ENCODE measurements around the gene CHST11.

CHST11 gene

DNA sequence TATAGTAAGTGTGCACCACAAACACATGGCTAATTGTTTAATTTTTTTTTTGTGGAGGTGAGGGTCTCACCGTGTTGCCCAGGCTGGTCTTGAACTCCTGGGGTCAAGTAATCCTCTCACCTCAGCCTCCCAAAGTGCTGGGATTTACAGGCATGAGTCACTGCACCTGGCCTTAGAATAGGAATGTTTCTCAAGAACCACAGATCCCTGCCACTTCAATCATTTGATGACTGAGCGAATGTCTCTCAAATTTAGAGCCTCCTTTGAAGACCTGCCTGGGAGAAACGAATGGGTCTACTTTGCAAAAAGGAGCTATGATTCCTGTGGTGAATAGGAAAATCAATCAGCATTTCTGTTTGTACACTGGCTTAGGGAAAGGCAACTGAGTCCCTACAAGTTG is 33.5 kb upstream of the CHST11 start:
- H3K4me3 Mint-ChIP-seq, result no peak overlapping the region
- H3K36me3 Mint-ChIP-seq, result peaks cover 2% of the 10 kb centered on the region
- H3K27me3 Mint-ChIP-seq, result no peaks in the 10 kb centered on the region
- no peaks in the 10 kb centered on the region for H3K9me3 Mint-ChIP-seq
- peaks cover 5% of the 10 kb centered on the region for H3K4me1 Mint-ChIP-seq
- no peak overlapping the region for H3K27ac Mint-ChIP-seq

DNA sequence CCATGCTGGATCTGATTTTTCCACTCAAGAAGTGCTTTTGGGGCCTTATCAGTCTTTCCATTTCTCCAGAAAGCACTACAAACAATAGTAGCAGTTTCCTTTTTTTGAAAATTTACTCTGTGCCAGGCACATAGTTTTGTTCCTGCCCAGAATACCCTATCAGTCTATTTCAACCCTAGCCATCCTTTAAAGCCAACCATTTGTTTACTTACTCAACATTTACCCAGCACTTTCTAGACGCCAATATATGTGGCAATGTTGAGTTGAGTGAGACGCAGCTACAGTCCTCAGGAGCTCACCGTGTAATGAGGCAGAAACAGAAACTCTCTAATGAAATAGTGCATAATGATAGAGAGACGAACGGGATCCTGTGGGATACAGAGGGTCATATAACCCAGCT is 32.9 kb upstream of the CHST11 start:
- Mint-ChIP-seq H3K4me3 (no peak overlapping the region), H3K9me3 (no peaks in the 10 kb centered on the region), H3K4me1 (peaks cover 5% of the 10 kb centered on the region), H3K27me3 (no peaks in the 10 kb centered on the region), H3K36me3 (peaks cover 2% of the 10 kb centered on the region), H3K27ac (no peak overlapping the region)

DNA sequence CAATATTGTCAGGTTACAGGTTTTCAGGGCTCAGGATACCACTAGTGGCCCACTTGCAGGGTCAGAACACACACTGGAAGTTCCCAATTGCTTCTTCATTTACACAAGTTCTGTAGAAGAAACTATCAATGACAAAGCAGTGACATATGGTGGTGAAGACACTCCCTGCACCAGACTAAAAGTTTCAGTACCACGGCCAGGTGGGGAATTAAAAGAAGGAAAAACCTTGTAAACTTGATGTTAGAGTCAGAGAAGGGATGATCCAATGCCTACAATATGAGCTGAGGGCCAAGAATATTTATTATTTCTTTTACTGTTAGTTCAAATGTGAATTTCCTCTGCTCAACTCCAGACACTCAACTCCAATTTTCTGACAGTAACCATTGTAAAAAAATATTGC is 31.8 kb upstream of the CHST11 start:
- Mint-ChIP-seq H3K4me3 (no peak overlapping the region), H3K4me1 (peaks cover 5% of the 10 kb centered on the region), H3K27ac (no peak overlapping the region), H3K27me3 (no peaks in the 10 kb centered on the region), H3K9me3 (no peaks in the 10 kb centered on the region), H3K36me3 (peaks cover 2% of the 10 kb centered on the region)

DNA sequence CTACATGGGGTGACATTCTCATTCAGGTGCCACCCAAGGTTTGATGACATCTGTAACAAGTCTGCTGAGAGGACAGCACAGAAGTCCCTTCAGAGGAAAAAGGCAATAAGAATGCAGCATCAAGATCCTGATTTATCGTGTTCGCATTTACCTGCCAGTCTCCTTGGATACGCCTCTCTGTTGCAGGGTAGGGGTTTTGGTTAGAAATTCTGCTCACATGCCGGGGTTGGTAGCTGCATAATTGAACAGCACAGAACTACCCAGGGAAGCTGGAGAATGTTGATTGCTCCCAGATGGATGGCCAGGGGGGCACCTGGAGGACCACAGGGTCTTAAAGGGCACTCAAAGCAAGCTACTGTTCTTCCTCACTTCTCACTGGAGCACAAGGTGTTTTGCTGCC is 31.1 kb upstream of the CHST11 start:
- no peaks in the 10 kb centered on the region for H3K27me3 Mint-ChIP-seq
- H3K27ac Mint-ChIP-seq, result no peak overlapping the region
- H3K4me3 Mint-ChIP-seq, result no peak overlapping the region
- peaks cover 2% of the 10 kb centered on the region for H3K36me3 Mint-ChIP-seq
- H3K4me1 Mint-ChIP-seq, result peaks cover 5% of the 10 kb centered on the region
- H3K9me3 Mint-ChIP-seq, result no peaks in the 10 kb centered on the region

DNA sequence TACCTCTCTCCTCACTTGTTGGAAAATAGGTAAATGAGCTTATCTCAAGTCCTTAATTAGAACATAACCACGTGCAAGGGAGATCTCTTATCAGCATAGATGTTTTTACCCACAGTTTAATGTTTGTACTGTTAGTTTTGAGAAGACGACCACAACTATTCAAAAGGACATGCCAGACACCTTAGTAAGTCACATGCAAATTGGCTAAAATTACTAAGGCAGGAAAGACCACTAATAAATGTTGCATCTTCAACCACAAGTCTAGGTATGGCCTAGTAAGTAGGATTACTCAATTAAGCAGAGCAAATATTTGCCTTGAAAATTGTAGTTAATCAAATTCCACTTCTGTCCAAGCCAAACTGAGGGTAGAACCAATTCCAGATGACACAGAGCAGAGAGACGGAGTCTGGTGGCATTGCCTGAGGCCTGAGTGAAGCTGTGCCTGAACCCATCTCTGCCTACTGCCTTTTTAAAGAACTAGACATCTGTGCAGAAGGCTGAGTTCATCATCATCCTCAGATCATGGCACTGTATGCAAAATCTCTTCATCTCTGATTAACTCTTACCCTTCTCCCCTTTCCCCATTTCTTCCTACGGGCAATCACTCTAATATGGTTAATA is 29.7 kb upstream of the CHST11 start:
- Mint-ChIP-seq H3K4me3 (no peak overlapping the region), H3K36me3 (peaks cover 2% of the 10 kb centered on the region), H3K9me3 (no peaks in the 10 kb centered on the region), H3K27ac (no peak overlapping the region), H3K27me3 (no peaks in the 10 kb centered on the region), H3K4me1 (no peaks in the 10 kb centered on the region)

DNA sequence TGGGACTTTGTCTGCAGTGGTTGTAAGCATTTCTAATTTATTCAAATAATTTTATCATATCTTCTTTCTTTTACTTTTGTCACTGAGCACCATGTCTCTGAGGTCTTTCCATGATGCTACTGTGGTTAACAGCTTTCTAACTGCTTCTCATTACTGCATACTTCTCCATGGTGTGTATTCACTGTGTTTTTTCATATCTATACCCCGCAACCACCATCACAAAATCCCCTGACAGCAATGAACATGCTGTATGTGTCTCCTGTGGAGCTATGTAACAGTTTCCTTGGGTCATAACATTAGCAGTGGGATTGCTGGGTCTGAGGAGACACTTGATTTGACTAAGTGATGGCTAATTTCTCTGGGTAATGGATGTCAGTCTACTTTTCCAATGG is 29.2 kb upstream of the CHST11 start:
- Mint-ChIP-seq H3K27ac (peak overlapping the region; percentile 31), H3K27me3 (no peaks in the 10 kb centered on the region), H3K4me3 (no peak overlapping the region), H3K4me1 (no peaks in the 10 kb centered on the region), H3K36me3 (peaks cover 2% of the 10 kb centered on the region), H3K9me3 (no peaks in the 10 kb centered on the region)

DNA sequence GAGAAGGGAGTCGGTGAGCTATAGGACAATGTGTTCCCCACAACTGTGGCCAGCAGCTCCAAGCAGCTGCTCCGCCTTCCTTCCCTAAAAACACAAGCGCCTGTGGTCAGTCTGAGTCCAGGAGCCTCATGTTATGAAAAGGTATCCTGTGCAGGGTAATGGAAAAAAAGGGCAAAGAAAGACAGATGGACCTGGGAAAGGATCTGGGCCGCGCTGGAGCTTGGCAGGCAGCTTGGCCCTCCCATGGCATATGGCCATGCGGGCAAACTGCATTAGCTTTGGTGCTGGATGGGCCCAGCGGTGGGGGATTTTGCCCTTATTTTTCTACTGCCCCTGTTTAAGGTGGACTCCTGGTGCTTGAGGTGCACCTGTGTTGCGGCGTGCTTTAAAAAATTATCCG is 23.7 kb upstream of the CHST11 start:
- no peaks in the 10 kb centered on the region for H3K27me3 Mint-ChIP-seq
- H3K4me3 Mint-ChIP-seq, result no peak overlapping the region
- peaks cover 5% of the 10 kb centered on the region for H3K4me1 Mint-ChIP-seq
- H3K9me3 Mint-ChIP-seq, result no peaks in the 10 kb centered on the region
- H3K36me3 Mint-ChIP-seq, result no peaks in the 10 kb centered on the region
- no peak overlapping the region for H3K27ac Mint-ChIP-seq

DNA sequence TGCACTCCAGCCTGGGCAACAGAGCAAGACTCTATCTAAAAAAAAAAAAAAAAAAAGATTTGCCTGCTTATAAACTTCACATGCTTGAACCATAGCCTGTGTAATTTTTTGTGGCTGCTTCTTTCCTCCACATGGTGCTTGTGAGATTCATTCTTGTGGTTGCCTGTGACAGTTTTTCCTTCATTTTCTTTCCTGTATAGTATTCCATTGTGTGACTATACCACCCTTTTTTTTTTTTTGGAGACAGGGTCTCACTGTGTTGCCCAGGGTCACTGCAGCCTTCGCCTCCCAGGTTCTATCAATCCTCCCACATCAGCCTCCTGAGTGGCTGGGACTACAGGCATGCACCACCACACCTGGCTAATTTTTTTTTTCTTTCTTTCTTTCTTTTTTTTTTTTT is 22.6 kb upstream of the CHST11 start:
- no peaks in the 10 kb centered on the region for H3K27me3 Mint-ChIP-seq
- H3K4me3 Mint-ChIP-seq, result no peak overlapping the region
- H3K4me1 Mint-ChIP-seq, result peaks cover 5% of the 10 kb centered on the region
- no peaks in the 10 kb centered on the region for H3K9me3 Mint-ChIP-seq
- no peaks in the 10 kb centered on the region for H3K36me3 Mint-ChIP-seq
- H3K27ac Mint-ChIP-seq, result peak overlapping the region; percentile 9

DNA sequence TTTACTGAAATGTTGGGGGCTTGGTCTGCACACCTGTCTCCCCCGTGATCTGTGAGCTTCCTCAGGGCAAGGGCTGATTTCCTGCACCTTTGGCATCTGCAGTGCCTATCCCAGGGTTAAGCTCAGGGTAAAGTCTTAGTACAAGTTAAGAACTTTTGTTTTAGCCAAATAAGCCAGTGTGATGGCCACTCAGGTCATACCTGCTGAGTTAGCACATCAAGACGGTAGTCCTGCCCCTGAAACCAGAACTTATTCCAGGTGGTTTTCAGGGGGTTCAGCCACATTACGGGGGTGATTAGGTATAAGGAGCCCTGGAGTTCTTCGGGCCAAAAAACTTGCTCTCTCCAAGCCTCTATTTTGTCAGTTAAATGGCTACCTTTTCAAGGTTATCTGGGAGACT is 21.6 kb upstream of the CHST11 start:
- Mint-ChIP-seq H3K4me1 (peaks cover 5% of the 10 kb centered on the region), H3K27ac (peak overlapping the region; percentile 6), H3K9me3 (no peaks in the 10 kb centered on the region), H3K27me3 (no peaks in the 10 kb centered on the region), H3K4me3 (no peak overlapping the region), H3K36me3 (no peaks in the 10 kb centered on the region)

DNA sequence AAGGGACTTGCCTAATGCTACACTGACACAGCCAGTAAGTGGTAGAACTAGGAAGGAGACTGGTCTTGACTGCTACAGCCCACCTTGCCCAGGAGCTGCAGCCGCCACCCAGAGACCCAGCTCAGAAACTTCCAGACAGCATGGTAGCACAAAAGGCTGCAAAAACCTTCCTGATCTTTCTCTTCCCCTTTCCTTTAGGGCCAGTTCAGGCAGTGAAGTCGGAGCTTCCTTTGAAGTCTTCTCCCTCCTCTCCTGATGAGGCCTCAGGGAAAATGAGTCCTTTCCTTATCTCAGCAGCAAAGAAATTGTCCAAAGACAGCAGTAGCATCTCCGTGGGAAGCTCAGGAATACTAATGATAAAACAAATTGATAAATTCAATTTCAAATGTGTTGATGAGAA is 21.0 kb upstream of the CHST11 start:
- no peaks in the 10 kb centered on the region for H3K36me3 Mint-ChIP-seq
- H3K27me3 Mint-ChIP-seq, result no peaks in the 10 kb centered on the region
- H3K9me3 Mint-ChIP-seq, result no peaks in the 10 kb centered on the region
- no peak overlapping the region for H3K4me3 Mint-ChIP-seq
- peaks cover 5% of the 10 kb centered on the region for H3K4me1 Mint-ChIP-seq
- H3K27ac Mint-ChIP-seq, result no peak overlapping the region

DNA sequence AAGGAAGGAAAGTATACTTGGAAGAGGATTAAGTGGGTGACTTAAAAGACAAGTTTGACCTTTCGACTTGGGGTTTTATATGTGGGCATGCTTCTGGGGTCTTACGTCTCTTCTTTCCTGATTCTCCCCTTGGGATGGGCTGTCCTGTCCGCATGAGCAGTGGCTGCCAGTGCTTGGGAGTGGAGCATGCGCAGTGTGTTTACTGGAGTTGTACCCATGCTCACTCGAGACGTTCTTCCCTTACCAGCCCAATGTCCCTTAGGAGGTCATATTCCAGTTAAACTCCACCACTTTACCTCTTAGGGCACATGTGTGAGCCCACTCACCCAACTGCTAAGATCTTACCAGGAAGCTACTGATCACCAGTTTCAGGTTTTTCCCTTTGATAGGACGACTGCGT is 20.0 kb upstream of the CHST11 start:
- H3K36me3 Mint-ChIP-seq, result no peaks in the 10 kb centered on the region
- H3K4me1 Mint-ChIP-seq, result peaks cover 5% of the 10 kb centered on the region
- H3K4me3 Mint-ChIP-seq, result no peak overlapping the region
- no peaks in the 10 kb centered on the region for H3K27me3 Mint-ChIP-seq
- no peaks in the 10 kb centered on the region for H3K9me3 Mint-ChIP-seq
- H3K27ac Mint-ChIP-seq, result no peak overlapping the region

DNA sequence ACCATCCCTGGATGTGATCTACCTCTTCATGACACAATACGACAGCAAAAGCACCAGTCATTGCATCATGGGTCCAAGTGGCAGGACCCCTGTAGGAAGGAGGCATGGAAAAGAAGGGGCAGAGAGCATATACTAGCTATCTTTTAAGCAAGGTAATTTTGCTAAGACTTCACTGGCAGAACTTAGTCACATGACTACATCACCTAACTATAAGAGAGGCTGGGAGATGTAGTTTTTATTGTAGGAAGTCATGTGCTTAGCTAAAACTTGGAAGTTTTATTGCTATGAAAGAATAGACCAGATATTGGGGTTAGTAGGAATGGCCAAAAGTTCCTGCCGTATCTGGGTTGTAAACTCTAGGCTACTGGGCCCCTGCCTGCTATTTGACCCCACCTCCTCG is 18.6 kb upstream of the CHST11 start:
- H3K36me3 Mint-ChIP-seq, result no peaks in the 10 kb centered on the region
- H3K9me3 Mint-ChIP-seq, result no peaks in the 10 kb centered on the region
- H3K27ac Mint-ChIP-seq, result no peak overlapping the region
- peaks cover 5% of the 10 kb centered on the region for H3K4me1 Mint-ChIP-seq
- no peaks in the 10 kb centered on the region for H3K27me3 Mint-ChIP-seq
- no peak overlapping the region for H3K4me3 Mint-ChIP-seq

DNA sequence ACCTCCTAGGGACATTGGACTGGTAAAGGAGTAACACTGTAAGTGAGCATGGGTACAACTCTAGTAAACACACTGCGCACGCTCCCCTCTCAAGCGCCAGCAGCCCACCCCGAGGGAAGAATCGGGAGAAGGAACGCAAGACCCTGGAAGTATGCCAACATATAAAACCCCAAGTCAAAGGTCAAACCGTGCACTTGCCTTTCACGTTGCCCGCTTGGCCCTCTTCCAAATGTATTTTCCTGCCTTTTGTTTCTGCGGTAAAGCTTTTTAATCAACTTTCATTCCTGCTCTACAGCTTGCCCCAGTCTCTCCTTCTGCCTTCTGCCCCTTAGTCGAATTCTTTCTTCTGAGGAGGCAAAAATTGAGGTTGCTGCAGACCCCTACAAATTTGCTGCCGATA is 17.6 kb upstream of the CHST11 start:
- Mint-ChIP-seq H3K27me3 (no peaks in the 10 kb centered on the region), H3K27ac (no peak overlapping the region), H3K36me3 (no peaks in the 10 kb centered on the region), H3K4me1 (peaks cover 5% of the 10 kb centered on the region), H3K4me3 (no peak overlapping the region), H3K9me3 (no peaks in the 10 kb centered on the region)

DNA sequence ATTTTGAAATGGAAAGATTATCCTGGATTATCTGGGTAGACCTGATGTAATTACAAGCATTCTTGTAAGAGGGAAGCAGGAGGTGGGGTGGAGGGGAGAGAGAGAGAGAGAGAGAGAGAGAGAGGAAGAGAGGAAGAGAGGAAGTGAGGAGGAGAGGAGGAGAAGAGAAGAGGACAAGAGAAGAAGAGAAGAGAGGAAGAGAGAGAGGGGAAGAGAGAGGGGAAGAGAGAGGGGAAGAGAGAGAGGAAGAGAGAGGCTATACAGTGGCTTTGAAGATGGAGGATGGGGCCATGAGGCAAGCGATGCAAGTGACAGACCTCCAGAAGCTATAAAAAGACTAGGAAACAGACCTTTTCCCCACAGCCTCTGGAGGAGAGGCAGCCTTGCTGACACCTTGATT is 13.7 kb upstream of the CHST11 start:
- peak overlapping the region; percentile 2 for H3K27ac Mint-ChIP-seq
- no peaks in the 10 kb centered on the region for H3K4me1 Mint-ChIP-seq
- peaks cover 2% of the 10 kb centered on the region for H3K36me3 Mint-ChIP-seq
- H3K4me3 Mint-ChIP-seq, result no peak overlapping the region
- no peaks in the 10 kb centered on the region for H3K9me3 Mint-ChIP-seq
- no peaks in the 10 kb centered on the region for H3K27me3 Mint-ChIP-seq

DNA sequence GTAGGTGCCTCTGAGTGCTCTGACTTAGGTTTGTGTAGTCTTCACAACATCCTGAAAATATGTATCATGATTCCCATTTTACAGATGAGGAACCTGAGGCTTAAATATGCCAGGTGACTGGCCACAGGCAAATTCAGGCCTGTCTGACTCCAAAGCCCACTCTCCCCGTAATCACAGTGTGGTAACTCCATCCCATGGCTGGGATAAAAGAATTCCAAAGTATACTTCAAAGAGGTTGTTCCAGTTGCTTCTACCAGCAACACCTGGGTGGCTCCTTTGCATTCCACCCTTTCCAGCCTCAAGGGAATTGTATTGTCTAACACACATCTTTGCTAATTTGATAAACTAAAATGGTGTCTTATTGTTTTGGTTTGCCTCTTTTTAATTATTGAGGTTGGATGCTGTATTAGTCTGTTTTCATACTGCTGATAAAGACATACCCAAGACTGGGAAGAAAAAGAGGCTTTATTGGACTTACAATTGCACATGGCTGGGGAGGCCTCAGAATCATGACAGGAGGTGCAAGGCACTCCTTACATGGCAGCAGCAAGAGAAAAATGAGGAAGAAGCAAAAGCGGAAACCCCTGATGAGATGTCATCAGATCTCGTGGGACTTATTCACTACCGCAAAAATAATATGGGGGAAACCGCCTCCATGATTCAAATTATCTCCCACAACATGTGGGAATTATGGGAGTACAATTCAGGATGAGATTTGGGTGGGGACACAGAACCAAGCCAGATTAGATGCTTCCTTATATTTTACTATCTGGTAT is 9.9 kb upstream of the CHST11 start:
- Mint-ChIP-seq H3K27me3 (no peaks in the 10 kb centered on the region), H3K4me1 (no peaks in the 10 kb centered on the region), H3K36me3 (peaks cover 2% of the 10 kb centered on the region), H3K27ac (no peak overlapping the region), H3K9me3 (no peaks in the 10 kb centered on the region), H3K4me3 (no peak overlapping the region)

DNA sequence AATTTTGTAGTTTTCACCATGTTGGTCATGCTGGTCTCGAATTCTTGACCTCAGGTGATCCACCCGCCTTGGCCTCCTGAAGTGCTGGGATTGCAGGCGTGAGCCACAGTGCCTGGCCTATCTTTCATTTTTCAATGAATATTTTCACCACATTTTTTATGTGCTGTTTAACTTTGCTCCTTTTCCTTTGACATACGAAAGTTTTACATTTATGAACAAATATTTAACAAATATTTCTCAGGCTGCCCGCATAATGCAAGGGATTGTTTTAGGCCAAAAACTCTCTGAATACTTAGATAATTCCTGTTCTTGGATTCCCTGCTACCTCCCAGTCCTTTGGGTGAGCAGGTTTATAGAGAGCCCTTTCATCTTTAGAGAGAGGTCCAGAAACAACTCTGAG is 8.7 kb upstream of the CHST11 start:
- Mint-ChIP-seq H3K27me3 (no peaks in the 10 kb centered on the region), H3K27ac (no peak overlapping the region), H3K4me1 (no peaks in the 10 kb centered on the region), H3K4me3 (no peak overlapping the region), H3K36me3 (peaks cover 2% of the 10 kb centered on the region), H3K9me3 (no peaks in the 10 kb centered on the region)

DNA sequence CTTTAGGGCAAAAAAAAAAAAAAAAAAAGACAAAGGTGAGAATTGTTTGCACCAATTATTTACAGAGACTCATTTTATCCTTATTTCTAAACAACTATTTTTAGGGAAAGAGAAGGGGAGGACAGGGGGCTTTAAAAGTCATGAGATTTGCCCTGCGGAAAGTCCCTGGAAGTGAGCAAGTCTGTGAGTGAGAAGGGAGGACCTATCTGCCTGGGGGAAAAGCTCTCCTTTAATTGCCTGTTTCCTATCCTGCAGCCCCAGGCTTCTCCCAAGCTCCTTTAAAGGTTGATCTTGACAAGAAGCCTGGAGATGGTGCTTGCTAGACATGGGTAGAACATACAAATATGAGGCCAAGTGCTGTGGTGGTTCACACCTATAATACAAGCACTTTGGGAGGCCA is 8.3 kb upstream of the CHST11 start:
- Mint-ChIP-seq H3K36me3 (peaks cover 2% of the 10 kb centered on the region), H3K27ac (no peak overlapping the region), H3K9me3 (no peaks in the 10 kb centered on the region)

More for the DNA sequence above, 8.3 kb upstream of the CHST11 start:
- H3K4me3 Mint-ChIP-seq, result no peak overlapping the region
- H3K4me1 Mint-ChIP-seq, result no peaks in the 10 kb centered on the region
- no peaks in the 10 kb centered on the region for H3K27me3 Mint-ChIP-seq

Data from activated naive CD4-positive, alpha-beta T cell treated with anti-CD3 and anti-CD28 coated beads, Interleukin-2, amount 50 U/mL, for 24 hours (primary cell).